CD4-positive, alpha-beta T cell treated with Interleukin-21 for 1 hour (primary cell): ENCODE measurements around the gene C20orf202.
"Not testable (repeated sequence)": the region's sequence is repeated elsewhere in the genome, so short reads cannot be mapped to it uniquely, and the experiment has no call there.

ENCODE experiments used
- DNase-seq: peaks from one replicate; pipeline ENCODE4 v3.0.0-alpha.2; 2020

C20orf202 gene

DNA sequence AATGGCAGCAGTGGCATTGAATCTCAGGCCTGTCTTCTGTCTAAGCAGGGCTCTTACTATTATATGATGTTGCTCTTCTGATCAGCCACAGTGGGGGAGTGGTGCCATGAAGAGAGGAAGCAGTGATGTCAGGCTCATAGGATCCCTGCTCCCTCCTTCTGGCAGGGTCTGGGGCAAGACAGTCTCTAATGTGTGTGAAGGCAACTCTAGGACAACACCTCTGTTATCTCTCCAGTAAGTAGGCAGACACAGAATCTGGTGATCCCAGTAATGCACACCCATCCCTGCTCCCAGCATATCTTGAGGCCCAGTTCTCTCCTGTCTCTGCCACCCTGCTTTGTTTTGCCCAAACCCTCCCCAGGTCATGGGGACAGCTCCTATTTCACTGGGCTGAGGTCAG, 8.8 kb downstream of the C20orf202 start:
- DNase-seq = no peak

- DNase-seq = peak; percentile 68
Observed at GRCh38 chr20:1212607-1213396, 9.5 kb downstream of the C20orf202 start.

- DNase-seq = no peak
Observed at GRCh38 chr20:1214838-1215261, 11.6 kb downstream of the C20orf202 start.

GRCh38 chr20:1215386-1216170, 12.3 kb downstream of the C20orf202 start:
- peak; percentile 21 for DNase-seq

DNA sequence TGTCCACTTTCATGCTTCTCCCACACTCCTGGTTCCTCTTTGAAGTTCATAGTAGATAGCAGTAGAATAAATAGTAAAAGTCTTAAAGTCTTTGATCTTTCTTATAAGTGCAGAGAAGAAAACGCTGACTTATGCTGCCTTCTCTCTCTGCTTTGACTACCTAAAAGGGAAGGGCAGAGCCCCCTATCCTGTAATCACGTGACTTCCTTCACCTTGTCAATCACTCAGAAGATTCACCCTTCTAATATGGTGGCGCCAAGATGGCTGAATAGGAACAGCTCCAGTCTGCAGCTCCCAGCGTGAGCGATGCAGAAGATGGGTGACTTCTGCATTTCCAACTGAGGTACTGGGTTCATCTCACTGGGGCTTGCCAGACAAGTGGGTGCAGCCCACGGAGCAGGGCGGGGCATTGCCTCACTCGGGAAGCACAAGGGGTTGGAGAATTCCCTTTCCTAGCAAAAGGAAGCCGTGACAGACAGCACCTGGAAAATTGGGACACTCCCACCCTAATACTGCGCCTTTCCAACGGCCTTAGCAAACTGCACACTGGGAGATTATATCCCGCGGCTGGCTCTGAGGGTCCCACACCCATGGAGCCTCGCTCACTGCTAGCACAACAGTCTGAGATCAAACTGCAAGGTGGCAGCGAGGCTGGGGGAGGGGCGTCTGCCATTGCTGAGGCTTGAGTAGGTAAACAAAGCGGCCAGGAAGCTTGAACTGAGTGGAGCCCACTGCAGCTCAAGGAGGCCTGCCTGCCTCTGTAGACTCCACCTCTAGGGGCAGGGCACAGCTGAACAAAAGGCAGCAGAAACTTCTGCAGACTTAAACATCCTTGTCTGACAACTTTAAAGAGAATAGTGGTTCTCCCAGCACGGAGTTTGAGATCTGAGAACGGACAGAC, 13.5 kb downstream of the C20orf202 start:
- not testable (repeated sequence) for DNase-seq

DNA sequence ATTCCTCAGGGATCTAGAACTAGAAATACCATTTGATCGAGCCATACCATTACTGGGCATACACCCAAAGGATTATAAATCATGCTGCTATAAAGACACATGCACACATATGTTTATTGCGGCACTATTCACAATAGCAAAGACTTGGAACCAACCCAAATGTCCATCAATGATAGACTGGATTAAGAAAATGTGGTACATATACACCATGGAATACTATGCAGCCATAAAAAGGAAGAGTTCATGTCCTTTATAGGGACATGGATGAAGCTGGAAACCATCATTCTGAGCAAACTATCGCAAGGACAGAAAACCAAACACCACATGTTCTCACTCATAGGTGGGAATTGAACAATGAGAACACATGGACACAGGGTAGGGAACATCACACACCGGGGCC, 19.5 kb downstream of the C20orf202 start:
- DNase-seq = not testable (repeated sequence)

DNA sequence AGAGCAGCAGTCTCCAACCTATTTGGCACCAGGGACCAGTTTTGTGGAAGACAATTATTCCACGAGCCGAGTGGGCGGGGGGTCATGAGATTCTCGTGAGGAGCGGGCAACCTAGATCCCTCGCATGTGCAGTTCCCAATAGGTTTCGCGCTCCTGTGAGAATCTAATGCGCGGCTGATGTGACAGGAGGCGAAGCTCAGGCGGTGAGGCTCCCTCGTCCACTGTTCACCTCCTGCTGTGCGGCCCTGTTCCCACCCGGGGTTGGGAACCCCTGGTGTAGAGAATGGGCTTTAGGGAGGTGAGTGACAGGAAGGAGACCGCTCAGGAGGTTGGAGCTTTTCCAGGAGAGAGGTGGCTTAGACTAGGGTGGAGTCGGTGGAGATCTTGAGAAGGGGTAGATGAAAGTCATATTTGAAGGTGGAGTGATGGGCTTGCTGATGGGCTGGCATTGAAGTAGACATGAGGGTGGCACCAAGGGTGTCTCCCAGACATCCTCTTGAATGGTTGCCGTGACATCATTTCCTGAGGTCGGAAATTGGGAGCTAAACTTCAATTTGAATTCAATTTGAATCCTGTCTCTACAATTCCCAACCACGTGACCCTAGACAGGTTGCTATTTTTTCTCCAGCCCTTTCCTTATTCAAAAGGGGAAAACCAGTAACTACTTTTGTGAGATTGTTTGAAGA, 21.1 kb downstream of the C20orf202 start:
- no peak for DNase-seq

- no peak for DNase-seq
Observed at GRCh38 chr20:1225263-1225782, 22.1 kb downstream of the C20orf202 start.

- peak; percentile 79 for DNase-seq
Observed at GRCh38 chr20:1225783-1226654, 22.8 kb downstream of the C20orf202 start, which contains the start of gene RAD21L1. TSS of gene RAD21L1 (plus strand) at chr20:1226044. CDS start at chr20:1228454, 2,410 bp downstream.

- DNase-seq = no peak
Observed at GRCh38 chr20:1229541-1229940, 26.3 kb downstream of the C20orf202 start.

GRCh38 chr20:1232286-1233111, 29.2 kb downstream of the C20orf202 start:
- DNase-seq = no peak

- no peak for DNase-seq
Observed at GRCh38 chr20:1240549-1240948, 37.3 kb downstream of the C20orf202 start.

- no peak for DNase-seq
Observed at GRCh38 chr20:1241456-1241855, 38.2 kb downstream of the C20orf202 start.

GRCh38 chr20:1242099-1242498, 38.8 kb downstream of the C20orf202 start:
- no peak for DNase-seq

DNA sequence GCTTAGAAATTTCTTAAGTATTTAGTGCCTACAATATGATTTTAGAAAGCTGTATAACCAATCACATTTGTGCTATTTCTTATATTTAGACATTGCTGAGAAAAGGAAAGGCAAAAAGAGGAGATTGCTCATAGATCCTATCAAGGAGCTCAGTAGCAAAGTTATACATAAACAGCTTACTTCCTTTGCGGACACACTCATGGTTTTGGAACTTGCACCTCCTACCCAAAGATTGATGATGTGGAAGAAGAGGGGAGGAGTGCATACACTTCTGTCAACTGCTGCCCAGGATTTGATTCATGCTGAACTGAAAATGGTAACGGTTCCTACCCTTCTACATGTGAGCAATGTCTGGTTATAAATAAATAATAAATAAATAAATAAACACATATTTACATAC, 39.3 kb downstream of the C20orf202 start:
- DNase-seq = no peak

GRCh38 chr20:1245578-1245977, 42.3 kb downstream of the C20orf202 start:
- DNase-seq = no peak

- DNase-seq = no peak
Observed at GRCh38 chr20:1247689-1248088, 44.4 kb downstream of the C20orf202 start.

DNA sequence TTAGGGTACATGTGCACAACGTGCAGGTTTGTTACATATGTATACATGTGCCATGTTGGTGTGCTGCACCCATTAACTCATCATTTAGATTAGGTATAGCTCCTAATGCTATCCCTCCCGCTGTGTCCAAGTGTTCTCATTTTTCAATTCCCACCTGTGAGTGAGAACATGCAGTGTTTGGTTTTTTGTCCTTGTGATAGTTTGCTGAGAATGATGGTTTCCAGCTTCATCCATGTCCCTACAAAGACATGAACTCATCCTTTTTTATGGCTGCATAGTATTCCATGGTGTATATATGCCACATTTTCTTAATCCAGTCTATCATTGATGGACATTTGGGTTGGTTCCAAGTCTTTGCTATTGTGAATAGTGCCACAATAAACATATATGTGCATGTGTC, 47.0 kb downstream of the C20orf202 start:
- DNase-seq = not testable (repeated sequence)

- no peak for DNase-seq
Observed at GRCh38 chr20:1252416-1252815, 49.2 kb downstream of the C20orf202 start.

DNA sequence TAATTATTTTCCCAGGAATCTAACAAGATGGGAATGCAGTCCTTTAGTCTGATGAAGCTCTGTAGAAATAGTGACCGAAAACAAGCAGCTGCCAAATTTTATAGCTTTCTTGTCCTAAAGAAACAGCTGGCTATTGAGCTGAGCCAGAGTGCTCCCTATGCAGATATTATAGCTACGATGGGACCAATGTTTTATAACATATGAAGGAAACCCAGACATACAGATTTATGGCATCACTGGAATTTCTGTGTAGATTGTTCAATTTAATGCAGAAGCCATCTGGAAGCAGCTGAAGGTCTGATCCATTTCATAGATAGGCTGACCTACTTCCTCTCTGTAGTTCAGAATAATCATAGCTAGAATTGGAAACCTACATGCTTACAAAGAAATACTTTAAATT, 51.0 kb downstream of the C20orf202 start:
- no peak for DNase-seq
